ENCODE results near the gene TERT.

DNA sequence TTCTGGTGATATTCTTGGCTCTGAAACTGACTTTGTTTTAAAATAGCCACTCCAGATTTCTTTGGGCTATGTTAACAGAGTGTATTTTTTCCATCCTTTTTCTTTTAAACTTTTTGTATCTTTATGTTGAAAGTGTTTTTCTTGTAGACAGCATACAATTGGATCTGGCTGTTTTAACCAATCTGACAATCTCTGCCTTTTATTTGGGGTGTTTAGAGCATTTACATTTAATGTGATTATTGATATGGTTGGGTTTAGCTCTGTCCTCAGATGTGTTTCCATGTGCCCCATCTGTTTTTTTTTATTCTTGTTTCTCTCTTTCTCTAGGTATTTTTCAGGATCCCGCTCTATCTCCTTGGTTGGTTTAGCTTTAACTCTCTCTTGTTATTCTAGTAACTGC lies 59.0 kb downstream of the TERT start:
- TF ChIP-seq EZH2phosphoT487 (IDR thresholded peaks at IDR 0.05; ENCODE audit: insufficient read depth, low read depth) (no peak), EZH2 (IDR thresholded peaks at IDR 0.05; ENCODE audit: insufficient read depth, poor library complexity, severe bottlenecking) (no peak)
